HG03575 (cell line): ENCODE measurements around the gene SEMA3G.

Experiments
- ATAC-seq: cut with Tn5 transposase; IDR thresholded peaks from one replicate; pipeline ENCODE4 v1.9.1; 2021; ENCODE audit not compliant: unreplicated experiment, insufficient number of reproducible peaks, low FRiP score; ENCODE audit errors: extremely low read depth

Gene SEMA3G

DNA sequence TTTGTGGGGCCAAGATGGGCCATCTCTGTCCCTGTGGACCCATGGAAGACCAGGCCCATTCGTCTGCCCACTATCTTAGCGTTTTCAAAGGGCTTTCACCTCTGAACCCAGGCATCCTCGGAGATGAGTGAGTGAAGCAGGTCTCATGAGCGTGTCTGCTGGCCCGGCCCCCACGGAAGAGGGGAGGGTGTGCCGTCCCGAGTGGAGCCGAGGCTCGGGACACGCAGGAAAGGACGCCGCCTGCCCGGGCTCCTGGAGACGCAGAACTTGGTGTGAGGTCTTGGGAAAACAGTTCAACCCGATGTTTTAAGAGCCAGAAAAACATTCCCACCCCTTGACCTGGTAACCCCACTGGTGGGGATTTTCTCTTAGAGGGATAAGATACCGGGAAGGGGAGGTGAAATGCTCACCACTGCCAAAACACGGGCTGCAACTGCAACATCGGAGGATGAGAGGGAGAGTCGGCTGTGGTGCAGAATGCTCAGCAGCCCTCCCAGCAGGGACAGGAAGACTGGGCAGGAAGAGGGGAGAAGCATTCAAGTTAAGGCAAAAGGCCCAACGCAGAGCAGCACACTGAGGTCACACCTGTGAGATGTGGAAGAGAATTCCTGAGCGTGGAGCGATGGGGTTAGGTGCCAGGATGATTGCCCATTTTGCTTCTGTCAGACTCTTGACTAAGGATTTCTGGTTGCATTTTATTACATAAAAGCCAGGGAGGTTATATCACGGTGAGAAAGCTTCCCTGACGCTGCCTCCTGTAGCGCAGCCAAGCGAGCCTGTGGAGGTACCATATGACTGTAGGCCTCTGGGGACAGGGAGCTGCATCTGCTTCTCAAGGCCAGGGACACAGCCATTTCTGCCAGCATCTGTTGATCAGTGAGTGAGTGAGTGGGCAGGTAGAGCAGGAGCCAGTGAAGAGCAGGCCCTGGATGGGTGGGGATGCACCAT lies 36.1 kb upstream of the SEMA3G start:
- ATAC-seq, result no peak

GRCh38 chr3:52479877-52480575 lies 35.1 kb upstream of the SEMA3G start:
- ATAC-seq, result no peak

DNA sequence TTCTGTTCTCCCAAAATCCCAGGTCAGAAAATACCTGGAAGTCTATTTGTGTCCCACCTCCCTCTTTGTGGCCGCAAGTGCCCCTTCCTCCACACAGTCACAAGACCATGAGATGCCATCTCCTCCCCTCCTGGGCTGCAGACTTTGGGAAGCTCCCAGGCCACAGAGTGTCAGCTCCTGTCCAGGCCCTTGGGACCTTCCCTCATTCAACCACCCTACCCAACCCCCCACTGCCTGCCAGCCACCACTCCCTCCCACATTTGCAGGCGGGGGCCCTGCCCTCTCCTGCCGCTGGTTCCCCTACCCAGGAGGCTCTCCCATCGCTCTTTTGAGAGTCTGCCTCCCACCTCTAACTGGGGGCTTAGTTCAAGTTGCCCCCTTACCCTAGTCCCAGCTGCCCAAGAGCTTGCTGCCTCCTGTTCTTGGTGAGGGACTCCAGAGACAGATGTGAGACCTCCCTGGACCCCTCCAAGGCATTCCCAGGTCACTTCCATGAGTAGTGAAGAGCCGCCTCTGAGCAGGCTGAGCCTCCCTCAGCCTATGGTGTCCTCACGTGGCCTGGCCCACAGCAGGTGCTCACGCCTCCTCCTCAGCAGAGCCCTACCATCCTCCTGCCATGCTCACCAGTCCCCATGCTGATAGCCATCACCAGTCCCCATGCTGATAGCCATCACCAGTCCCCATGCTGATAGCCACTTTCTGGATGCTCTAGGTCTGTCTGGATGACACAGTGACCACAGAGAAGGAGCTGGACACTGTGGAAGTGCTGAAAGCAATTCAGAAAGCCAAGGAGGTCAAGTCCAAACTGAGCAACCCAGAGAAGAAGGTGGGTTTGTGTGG lies 34.4 kb upstream of the SEMA3G start:
- no peak for ATAC-seq

- ATAC-seq, result no peak
These were observed 32.8 kb upstream of the SEMA3G start for GRCh38 chr3:52477796-52478095.

- no peak for ATAC-seq
These were observed 32.3 kb upstream of the SEMA3G start for GRCh38 chr3:52477076-52477795.

DNA sequence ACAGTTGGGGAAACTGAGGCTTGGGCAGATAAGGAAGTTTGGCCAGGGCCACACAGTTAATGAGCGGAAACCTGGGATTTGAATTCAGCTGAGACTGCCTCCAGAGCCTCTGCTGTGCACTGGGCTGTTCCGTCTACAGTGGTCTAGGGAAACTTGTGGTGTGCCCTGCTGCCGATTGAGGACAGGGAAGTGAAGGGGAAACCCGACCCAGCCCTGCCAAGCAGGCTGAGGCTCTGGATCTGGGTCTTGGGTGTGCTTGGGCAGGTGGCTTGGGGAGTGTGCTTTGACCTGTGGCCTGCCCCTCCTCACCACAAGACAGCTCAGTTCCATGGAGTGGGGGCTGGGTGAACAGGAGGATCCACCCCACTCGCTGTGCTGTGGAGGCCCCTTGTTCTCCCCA lies 28.1 kb upstream of the SEMA3G start:
- ATAC-seq, result no peak

DNA sequence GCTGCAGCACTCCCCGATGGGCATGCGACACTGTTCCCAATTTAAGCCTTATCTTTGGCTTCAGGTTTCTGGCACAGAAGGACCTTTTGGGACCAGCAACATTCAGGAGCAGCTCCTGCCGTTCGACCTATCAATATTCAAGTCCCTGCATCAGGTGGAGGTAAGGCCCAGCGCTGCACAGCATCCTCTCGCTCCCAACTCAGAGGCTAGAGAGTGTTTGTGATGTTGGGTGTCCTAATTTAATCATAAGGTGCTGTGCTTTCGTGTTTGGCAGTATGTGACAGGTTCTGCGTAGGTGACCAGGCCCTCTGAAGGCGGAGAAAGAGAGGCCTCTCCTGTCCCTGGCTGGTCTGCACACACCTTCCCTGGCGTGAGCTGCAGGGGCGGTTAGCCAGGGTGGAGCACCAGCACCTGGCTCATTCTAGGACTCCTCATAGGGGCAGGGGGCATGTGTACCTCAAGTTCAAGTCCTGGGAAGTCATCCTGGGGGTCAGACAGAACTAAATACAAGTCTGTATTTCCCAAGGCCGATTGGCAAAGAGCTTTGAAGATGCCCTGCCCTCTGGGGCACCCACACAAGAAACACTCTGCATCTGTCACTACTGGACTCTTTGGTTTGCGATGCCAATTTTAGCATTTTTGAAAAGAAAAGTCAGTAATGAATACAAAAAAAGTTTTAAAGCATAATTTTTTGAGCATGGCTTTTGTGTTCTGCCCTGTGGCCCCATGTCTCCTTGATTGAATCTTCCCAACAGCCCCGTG lies 27.5 kb upstream of the SEMA3G start:
- ATAC-seq, result no peak

- ATAC-seq, result no peak
These were observed 26.7 kb upstream of the SEMA3G start for GRCh38 chr3:52471371-52472238.

GRCh38 chr3:52470920-52471319 lies 26.0 kb upstream of the SEMA3G start:
- ATAC-seq, result no peak

- ATAC-seq, result no peak
These were observed 24.1 kb upstream of the SEMA3G start for GRCh38 chr3:52469001-52469400.

GRCh38 chr3:52468336-52468735 lies 23.4 kb upstream of the SEMA3G start:
- no peak for ATAC-seq

GRCh38 chr3:52463416-52463815 lies 18.5 kb upstream of the SEMA3G start:
- ATAC-seq, result no peak

DNA sequence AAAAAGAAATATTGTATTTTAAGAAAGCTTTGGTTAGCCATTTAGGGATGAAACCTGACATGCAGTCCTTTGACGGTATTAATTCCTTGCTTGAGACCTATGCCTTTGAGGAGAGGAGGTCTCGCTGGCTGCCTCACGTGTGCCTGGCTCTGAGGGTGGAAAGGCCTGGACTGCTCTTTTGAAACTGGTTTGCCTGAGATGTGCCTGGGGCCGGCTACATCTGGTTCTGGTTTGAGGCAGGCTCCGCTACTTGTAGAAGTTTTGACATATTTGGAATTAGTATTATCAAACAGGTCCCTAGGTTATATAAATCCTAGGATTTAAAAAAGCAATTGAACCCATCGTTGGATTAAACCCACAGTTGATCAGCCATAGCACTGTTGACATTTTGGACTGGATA lies 17.0 kb upstream of the SEMA3G start:
- ATAC-seq, result no peak

GRCh38 chr3:52458770-52459545 lies 14.1 kb upstream of the SEMA3G start:
- ATAC-seq, result no peak

- ATAC-seq, result no peak
These were observed 13.3 kb upstream of the SEMA3G start for GRCh38 chr3:52458031-52458760.

GRCh38 chr3:52456800-52457183 lies 11.9 kb upstream of the SEMA3G start:
- no peak for ATAC-seq
